B cell (primary cell): ENCODE results near the gene TMEM125. TPM values are rescaled to one million over a fixed set of nuclear protein-coding genes. Genes with fewer than 3 reads are reported as not detected.

Experiments
- ATAC-seq: fragments of 200-7000 bp; cut with Tn5 transposase; one replicate; pipeline ENCODE4 v1.10.0; 2021; ENCODE audit warnings: low read depth, mild to moderate bottlenecking, moderate number of reproducible peaks, moderate library complexity
- CTCF ChIA-PET: fragments of 350-600 bp; sonication (Branson Sonifier 250); formaldehyde crosslinking; loops from one replicate; lab custom pipeline; 2021; ENCODE audit warnings: antibody characterized with exemption, inconsistent platforms; lab: Charles Lee
- POLR2A ChIA-PET: fragments of 350-600 bp; sonication (Branson Sonifier 250); formaldehyde crosslinking; loops from one replicate; lab custom pipeline; 2021; ENCODE audit warnings: antibody characterized with exemption; lab: Charles Lee
- DNase-seq: peaks from one replicate; pipeline ENCODE4 v3.0.0; 2013
- H2AFZ ChIP-seq: 2 replicates; pipeline ENCODE4 v1.6.1; 2012; ENCODE audit warnings: mild to moderate bottlenecking, low read depth, low read length; ENCODE audit not compliant: insufficient read depth, poor library complexity, severe bottlenecking
- H3K27ac ChIP-seq, 2 donors: 1 replicate in 1 of 2; 2 replicates in 1 of 2; pipeline ENCODE4 v1.5.1; 2012 to 2013; ENCODE audit warnings: low read length in 2 of 2, mild to moderate bottlenecking in 2 of 2, moderate library complexity in 1 of 2
- H3K27me3 ChIP-seq, 4 experiments: fragments of 200-600 bp in 1 of 4; sonication (generic) in 1 of 4; replicated peaks in 1 of 4; 1 replicate in 2 of 4; 2 replicates in 2 of 4; pipeline versions ENCODE4 v1.6.1 to v1.7.0; 2013 to 2016; ENCODE audit warnings: low read length in 3 of 4, mild to moderate bottlenecking in 2 of 4, mixed read lengths in 1 of 4, moderate library complexity in 1 of 4; ENCODE audit not compliant: insufficient read depth in 4 of 4, control insufficient read depth in 3 of 4; ENCODE audit errors: control extremely low read depth in 1 of 4
- H3K36me3 ChIP-seq, 2 experiments: replicated peaks in 1 of 2; 1 replicate in 1 of 2; 2 replicates in 1 of 2; pipeline versions ENCODE4 v1.6.1 to v1.7.1; 2013; ENCODE audit warnings: low read length in 1 of 2; ENCODE audit not compliant: insufficient read depth in 2 of 2, control insufficient read depth in 1 of 2; ENCODE audit errors: control extremely low read depth in 1 of 2, extremely low read depth in 1 of 2
- H3K4me1 ChIP-seq, 2 donors: fragments of 200-600 bp in 1 of 2; sonication (generic) in 1 of 2; 1 replicate in 1 of 2; 2 replicates in 1 of 2; pipeline versions ENCODE4 v1.5.1 to v1.6.1; 2013 to 2017; ENCODE audit warnings: low read length in 2 of 2; ENCODE audit not compliant: control insufficient read depth in 2 of 2, insufficient read depth in 2 of 2
- H3K4me2 ChIP-seq: replicated peaks from 2 replicates; pipeline ENCODE3; 2012; ENCODE audit warnings: mild to moderate bottlenecking, low read depth, low read length; ENCODE audit not compliant: poor library complexity, severe bottlenecking
- H3K4me3 ChIP-seq, 5 experiments: fragments of 200-600 bp in 1 of 5; sonication (generic) in 1 of 5; 1 replicate in 3 of 5; 2 replicates in 2 of 5; pipeline versions ENCODE4 v1.5.1 to v1.7.0; 2011 to 2016; ENCODE audit warnings: low read length in 4 of 5, mild to moderate bottlenecking in 4 of 5, low read depth in 2 of 5, control low read depth in 1 of 5, moderate library complexity in 1 of 5; ENCODE audit not compliant: insufficient read depth in 1 of 5; ENCODE audit errors: control extremely low read depth in 1 of 5, extremely low read depth in 1 of 5
- H3K79me2 ChIP-seq: fragments of 200-600 bp; sonication (generic); one replicate; pipeline ENCODE4 v1.6.0; 2016; ENCODE audit warnings: low read length; ENCODE audit not compliant: control insufficient read depth, insufficient read depth
- H3K9ac ChIP-seq: fragments of 200-600 bp; sonication (generic); 2 replicates; pipeline ENCODE4 v1.6.1; 2017; ENCODE audit warnings: mild to moderate bottlenecking, low read length, moderate library complexity
- H3K9me3 ChIP-seq, 3 donors: one replicate each; pipeline versions ENCODE4 v1.6.1 to v1.7.1; 2013; ENCODE audit warnings: low read length in 2 of 3; ENCODE audit not compliant: control insufficient read depth in 2 of 3, insufficient read depth in 1 of 3; ENCODE audit errors: control extremely low read depth in 1 of 3
- H4K20me1 ChIP-seq: 2 replicates; pipeline ENCODE4 v1.6.0; 2012; ENCODE audit warnings: mild to moderate bottlenecking, low read length; ENCODE audit not compliant: insufficient read depth, control insufficient read depth, poor library complexity, severe bottlenecking
- H3K27ac Mint-ChIP-seq: one replicate; pipeline ENCODE4 v1.8.0; 2021; ENCODE audit warnings: mixed read lengths
- H3K27me3 Mint-ChIP-seq: one replicate; pipeline ENCODE4 v1.8.0; 2021; ENCODE audit warnings: mixed read lengths
- H3K4me1 Mint-ChIP-seq: one replicate; pipeline ENCODE4 v1.8.0; 2021; ENCODE audit warnings: mixed read lengths
- H3K4me3 Mint-ChIP-seq: one replicate; pipeline ENCODE4 v1.8.0; 2021; ENCODE audit warnings: mixed read lengths
- H3K9me3 Mint-ChIP-seq: one replicate; pipeline ENCODE4 v1.8.0; 2022; ENCODE audit warnings: mixed read lengths; ENCODE audit not compliant: insufficient read depth
- EZH2 ChIP-seq: IDR thresholded peaks from 2 replicates; pipeline ENCODE4 v1.6.1; 2012; ENCODE audit warnings: borderline replicate concordance, low read depth, mild to moderate bottlenecking, moderate library complexity, low read length; ENCODE audit not compliant: insufficient read depth, poor library complexity, severe bottlenecking
- WGBS: methylation state at CpG from one replicate; pipeline ENCODE4 v1.1.5; 2013; ENCODE audit warnings: missing lambda C conversion rate; ENCODE audit not compliant: insufficient coverage; 5-methylcytosine and 5-hydroxymethylcytosine counted together
- intact Hi-C: fragments of 100-400 bp; cut with micrococcal nuclease; formaldehyde crosslinking; loops from one replicate; pipeline ENCODE4 v1.10.0; 2022
- polyA plus RNA-seq: library from polyadenylated mRNA; depleted of rRNA; stranded (reverse); fragments of >200 nt; gene quantifications from 2 replicates; pipeline ENCODE4 v1.2.3, GENCODE V29; 2012
- total RNA-seq, 2 donors: library from RNA; stranded (reverse); fragments of 120-200 nt in 1 of 2; gene quantifications; 1 replicate in 1 of 2; 2 replicates in 1 of 2; pipeline versions ENCODE4 v1.2.3 to v1.2.4, GENCODE V29; 2013 to 2022
- TF ChIP-seq, protein P1 (sequence below): fragments of 200-600 bp; IDR thresholded peaks from one replicate; pipeline ENCODE4 v1.8.0; 2022; ENCODE audit warnings: antibody characterized with exemption, mild to moderate bottlenecking

The TMEM125 gene
- total and polyA plus RNA-seq, 2 donors (not counting 1 experiment from before 2014, with no cell fraction given) = not detected

GRCh38 chr1:43243299-43243698, 26.5 kb upstream of the TMEM125 start:
- H3K9me3 Mint-ChIP-seq = peaks cover 5% of the 10 kb centered on the region
- POLR2A ChIA-PET = no interaction called here
- peaks cover 22 to 24% of the 10 kb centered on the region in 2 donors for H3K4me1 ChIP-seq
- WGBS = 100% methylated on average over 5 of the region's 6 CpGs
- H3K36me3 ChIP-seq = no peaks in the 10 kb centered on the region
- no peak for ATAC-seq
- H3K9ac ChIP-seq = no peak overlapping the region
- CTCF ChIA-PET = interaction anchor here (0.7 to 2.8 kb wide), 4 partner anchors 14 to 172 kb away, joined by 3 to 11 read pairs (median 4); no protein-coding TSS in a partner anchor
- H3K4me2 ChIP-seq = no peak overlapping the region
- H2AFZ ChIP-seq = no peak overlapping the region
- no peak overlapping the region for H3K4me3 ChIP-seq
- no peak overlapping the region for H3K27ac Mint-ChIP-seq
- H4K20me1 ChIP-seq = no peaks in the 10 kb centered on the region
- no peak for DNase-seq
- intact Hi-C loops = no loop called here
- H3K4me3 Mint-ChIP-seq = no peak overlapping the region
- H3K79me2 ChIP-seq = no peaks in the 10 kb centered on the region
- H3K27me3 Mint-ChIP-seq = no peaks in the 10 kb centered on the region
- H3K27me3 ChIP-seq = peaks cover 0 to 6% (median 1%) of the 10 kb centered on the region in 4 experiments
- H3K27ac ChIP-seq = no peak overlapping the region
- peaks cover 0 to 4% (median 0%) of the 10 kb centered on the region in 3 donors for H3K9me3 ChIP-seq
- peaks cover 25% of the 10 kb centered on the region for H3K4me1 Mint-ChIP-seq
- no peak for TF ChIP-seq EZH2

DNA sequence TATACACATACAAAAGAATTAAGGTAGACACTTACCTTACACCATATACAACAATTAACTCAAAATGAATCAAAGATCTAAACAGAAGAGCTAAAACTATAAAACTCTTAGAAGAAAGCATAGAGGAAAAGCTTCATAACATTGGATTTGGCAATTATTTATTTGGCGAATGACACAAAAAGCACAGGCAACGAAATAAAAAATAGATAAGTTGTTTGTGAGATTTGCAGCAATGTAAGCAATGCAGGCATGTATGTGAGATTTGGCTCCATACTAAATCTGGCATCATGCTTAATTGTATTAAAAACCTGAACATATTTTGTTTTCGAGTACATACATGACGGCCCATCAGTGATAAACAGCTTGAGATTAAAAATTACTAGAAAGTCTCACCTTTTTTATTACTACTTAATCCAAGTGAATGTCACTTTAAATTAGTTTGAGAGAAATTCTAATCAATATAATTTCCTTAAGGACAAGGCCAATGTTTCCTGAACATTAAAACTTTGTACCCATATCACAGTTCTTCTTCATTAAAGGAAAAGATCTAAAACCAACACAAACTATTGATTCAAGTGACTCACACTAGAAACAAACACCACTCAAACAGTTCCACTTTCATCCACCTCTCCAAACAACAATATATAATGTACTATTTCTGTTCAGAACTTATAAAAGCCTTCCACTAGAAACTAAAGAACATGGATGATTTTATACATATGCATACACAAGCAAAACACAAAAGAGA, 23.1 kb upstream of the TMEM125 start:
- intact Hi-C loops = no loop called here
- Mint-ChIP-seq H3K4me1 (no peaks in the 10 kb centered on the region), H3K4me3 (no peak overlapping the region), H3K27ac (no peak overlapping the region), H3K9me3 (peaks cover 5% of the 10 kb centered on the region), H3K27me3 (no peaks in the 10 kb centered on the region)
- ChIA-PET POLR2A (no interaction called here), CTCF (interaction anchor here (1.1 kb wide), 1 partner anchor 124 kb away, joined by 3 read pairs; no protein-coding TSS in a partner anchor)
- no peaks in the 10 kb centered on the region for H3K79me2 ChIP-seq
- H3K27me3 ChIP-seq = peaks cover 0 to 10% (median 1%) of the 10 kb centered on the region in 4 experiments
- H2AFZ ChIP-seq = no peak overlapping the region
- TF ChIP-seq, protein P1, sequence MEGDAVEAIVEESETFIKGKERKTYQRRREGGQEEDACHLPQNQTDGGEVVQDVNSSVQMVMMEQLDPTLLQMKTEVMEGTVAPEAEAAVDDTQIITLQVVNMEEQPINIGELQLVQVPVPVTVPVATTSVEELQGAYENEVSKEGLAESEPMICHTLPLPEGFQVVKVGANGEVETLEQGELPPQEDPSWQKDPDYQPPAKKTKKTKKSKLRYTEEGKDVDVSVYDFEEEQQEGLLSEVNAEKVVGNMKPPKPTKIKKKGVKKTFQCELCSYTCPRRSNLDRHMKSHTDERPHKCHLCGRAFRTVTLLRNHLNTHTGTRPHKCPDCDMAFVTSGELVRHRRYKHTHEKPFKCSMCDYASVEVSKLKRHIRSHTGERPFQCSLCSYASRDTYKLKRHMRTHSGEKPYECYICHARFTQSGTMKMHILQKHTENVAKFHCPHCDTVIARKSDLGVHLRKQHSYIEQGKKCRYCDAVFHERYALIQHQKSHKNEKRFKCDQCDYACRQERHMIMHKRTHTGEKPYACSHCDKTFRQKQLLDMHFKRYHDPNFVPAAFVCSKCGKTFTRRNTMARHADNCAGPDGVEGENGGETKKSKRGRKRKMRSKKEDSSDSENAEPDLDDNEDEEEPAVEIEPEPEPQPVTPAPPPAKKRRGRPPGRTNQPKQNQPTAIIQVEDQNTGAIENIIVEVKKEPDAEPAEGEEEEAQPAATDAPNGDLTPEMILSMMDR = no peak
- TF ChIP-seq EZH2 = no peak
- 94% methylated on average over 2 of the region's 4 CpGs for WGBS
- no peaks in the 10 kb centered on the region for H4K20me1 ChIP-seq
- H3K36me3 ChIP-seq = no peaks in the 10 kb centered on the region
- H3K4me3 ChIP-seq = no peak overlapping the region
- no peak overlapping the region for H3K9ac ChIP-seq
- no peak overlapping the region for H3K27ac ChIP-seq
- no peak for DNase-seq
- H3K4me2 ChIP-seq = no peak overlapping the region
- no peak for ATAC-seq
- no peaks in the 10 kb centered on the region for H3K4me1 ChIP-seq
- peaks cover 0 to 8% (median 0%) of the 10 kb centered on the region in 3 donors for H3K9me3 ChIP-seq
